ENCODE measurements around the gene DQX1. TPM values are rescaled to one million over a fixed set of nuclear protein-coding genes. Genes with fewer than 3 reads are reported as not detected.

DQX1 gene
- total RNA-seq, 3 donors from 2014 or later (not counting 1 experiment from before 2014, with no cell fraction given): 0.21 to 0.43 TPM; not detected in 1

DNA sequence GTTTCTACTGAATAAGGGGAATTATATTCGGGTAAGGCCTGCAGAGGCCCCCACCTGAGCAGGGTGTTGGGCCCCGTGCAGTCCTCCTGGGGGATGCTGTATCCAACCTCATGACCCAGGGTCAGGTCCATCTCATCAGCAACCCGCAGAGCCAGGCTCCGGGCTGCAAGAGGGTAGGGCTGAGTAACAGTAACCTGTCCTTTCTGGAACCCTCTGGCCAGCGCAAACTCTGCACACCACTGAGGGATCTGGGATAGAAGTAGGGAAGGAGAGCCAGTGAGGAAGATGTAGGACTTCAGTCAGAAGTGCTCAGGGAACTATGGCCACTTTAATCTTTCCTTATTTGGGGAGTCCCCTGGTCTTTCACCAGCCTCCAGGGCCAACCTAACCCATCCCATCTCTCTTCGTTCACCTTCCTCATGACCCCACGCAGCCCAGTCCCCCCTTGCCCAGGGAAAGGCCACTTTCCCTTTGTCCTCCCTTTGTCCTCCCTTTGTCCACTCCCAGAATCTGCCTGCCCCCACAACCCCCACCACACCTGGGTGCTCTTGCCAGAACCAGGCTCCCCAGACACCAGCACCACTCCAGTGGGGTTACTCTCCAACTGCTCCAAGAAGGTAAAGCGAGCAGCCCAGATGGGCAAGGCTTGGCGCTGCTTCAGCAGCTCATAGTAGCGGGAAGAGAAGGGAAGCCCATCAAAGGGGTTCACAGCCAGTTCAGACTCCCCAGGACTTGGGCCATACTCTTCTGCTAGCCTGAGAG is 895 bp downstream of the DQX1 start:
- ATAC-seq (no peak), DNase-seq (no peak)
- H3K9me3 ChIP-seq (ENCODE audit: control insufficient read depth, insufficient read depth, low read length): no peaks in the 10 kb centered on the region
- WGBS (ENCODE audit: insufficient coverage): 95% methylated on average over 10 of the region's 10 CpGs
- Mint-ChIP-seq H3K4me1 (peaks cover 15 to 21% of the 10 kb centered on the region in 2 donors), H3K27ac (no peak overlapping the region), H3K4me3 (no peak overlapping the region), H3K36me3 (peaks cover 10% of the 10 kb centered on the region), H3K27me3 (ENCODE audit: low read depth in 2 of 2) (peaks cover 4 to 7% of the 10 kb centered on the region in 2 donors), H3K9me3 (no peaks in the 10 kb centered on the region)
- intact Hi-C loops (cut with micrococcal nuclease): no loop called here
- no peak for TF ChIP-seq CTCF (IDR thresholded peaks at IDR 0.05)
- no peak overlapping the region for H3K4me3 ChIP-seq (ENCODE audit: low read length)
- peaks cover 3% of the 10 kb centered on the region for H3K27me3 ChIP-seq (ENCODE audit: control insufficient read depth, insufficient read depth, low read length)
- no peak overlapping the region for H3K27ac ChIP-seq (ENCODE audit: low read length)
- H3K4me1 ChIP-seq (ENCODE audit: control insufficient read depth, insufficient read depth, low read length): peaks cover 15% of the 10 kb centered on the region
- H3K36me3 ChIP-seq (ENCODE audit: control insufficient read depth, insufficient read depth, low read length): peaks cover 27% of the 10 kb centered on the region

DNA sequence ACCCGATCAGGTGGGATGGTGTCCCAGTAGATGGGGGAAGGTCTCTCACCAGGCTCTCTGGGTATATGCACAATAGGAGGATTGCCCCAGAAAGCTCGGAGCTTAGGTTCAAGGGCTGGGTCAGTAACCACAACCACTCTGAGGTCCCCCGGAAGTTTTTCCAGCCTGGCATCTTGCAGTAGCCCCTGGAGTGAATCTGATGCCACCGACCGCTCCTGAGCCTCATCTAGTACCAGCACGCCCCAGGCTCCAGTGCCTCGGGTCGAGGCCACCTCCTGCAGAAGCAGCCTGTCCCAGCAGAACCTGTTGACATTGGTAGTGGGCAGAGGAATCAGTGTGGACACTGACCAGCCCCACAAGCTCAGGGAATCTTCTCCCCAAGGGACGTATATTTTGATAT is 2.0 kb downstream of the DQX1 start:
- Mint-ChIP-seq H3K4me1 (peaks cover 12 to 16% of the 10 kb centered on the region in 2 donors), H3K27me3 (ENCODE audit: low read depth in 2 of 2) (peaks cover 13 to 18% of the 10 kb centered on the region in 2 donors), H3K9me3 (no peaks in the 10 kb centered on the region), H3K4me3 (no peak overlapping the region), H3K27ac (no peak overlapping the region), H3K36me3 (peaks cover 10% of the 10 kb centered on the region)
- WGBS (ENCODE audit: insufficient coverage): 95% methylated on average over 8 of the region's 9 CpGs
- H3K27me3 ChIP-seq (ENCODE audit: control insufficient read depth, insufficient read depth, low read length): peaks cover 4% of the 10 kb centered on the region
- H3K9me3 ChIP-seq (ENCODE audit: control insufficient read depth, insufficient read depth, low read length): no peaks in the 10 kb centered on the region
- DNase-seq (no peak), ATAC-seq (no peak)
- H3K4me3 ChIP-seq (ENCODE audit: low read length): no peak overlapping the region
- peaks cover 27% of the 10 kb centered on the region for H3K36me3 ChIP-seq (ENCODE audit: control insufficient read depth, insufficient read depth, low read length)
- no peak overlapping the region for H3K27ac ChIP-seq (ENCODE audit: low read length)
- intact Hi-C loops (cut with micrococcal nuclease): no loop called here
- peaks cover 13% of the 10 kb centered on the region for H3K4me1 ChIP-seq (ENCODE audit: control insufficient read depth, insufficient read depth, low read length)
- no peak for TF ChIP-seq CTCF (IDR thresholded peaks at IDR 0.05)

DNA sequence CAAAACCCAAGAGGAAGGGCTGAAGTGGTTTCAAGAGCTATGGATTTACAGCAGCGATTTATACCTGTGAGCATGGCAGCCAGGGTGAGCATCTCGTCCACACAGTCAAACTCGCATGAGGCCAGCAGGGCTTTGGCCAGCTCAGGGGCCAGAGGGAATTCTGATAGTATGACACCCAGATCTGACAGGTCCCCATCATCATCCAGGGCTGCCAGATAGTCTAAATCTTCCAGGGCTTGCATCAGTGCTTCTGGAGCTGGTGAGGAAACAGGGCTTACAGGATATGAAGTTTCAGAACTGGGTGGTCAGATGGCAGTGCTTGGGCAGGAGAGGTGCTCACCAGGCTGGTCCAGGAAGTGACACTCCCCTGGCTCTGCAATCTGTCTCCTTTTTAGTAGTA is 3.5 kb downstream of the DQX1 start:
- ATAC-seq: no peak
- TF ChIP-seq CTCF (IDR thresholded peaks at IDR 0.05): no peak
- peaks cover 0 to 8% of the 10 kb centered on the region in 2 donors for H3K4me1 Mint-ChIP-seq
- H3K27me3 Mint-ChIP-seq (ENCODE audit: low read depth in 2 of 2): peaks cover 28 to 33% of the 10 kb centered on the region in 2 donors
- H3K36me3 Mint-ChIP-seq: peaks cover 10% of the 10 kb centered on the region
- WGBS (ENCODE audit: insufficient coverage): 81% methylated on average over 3 of the region's 3 CpGs
- H3K27ac ChIP-seq (ENCODE audit: low read length): no peak overlapping the region
- H3K4me1 ChIP-seq (ENCODE audit: control insufficient read depth, insufficient read depth, low read length): no peaks in the 10 kb centered on the region
- no peaks in the 10 kb centered on the region for H3K9me3 ChIP-seq (ENCODE audit: control insufficient read depth, insufficient read depth, low read length)
- no peaks in the 10 kb centered on the region for H3K9me3 Mint-ChIP-seq
- no peak overlapping the region for H3K4me3 Mint-ChIP-seq
- no peak overlapping the region for H3K4me3 ChIP-seq (ENCODE audit: low read length)
- intact Hi-C loops (cut with micrococcal nuclease): no loop called here
- DNase-seq: no peak
- peaks cover 20% of the 10 kb centered on the region for H3K36me3 ChIP-seq (ENCODE audit: control insufficient read depth, insufficient read depth, low read length)
- H3K27me3 ChIP-seq (ENCODE audit: control insufficient read depth, insufficient read depth, low read length): peaks cover 17% of the 10 kb centered on the region
- H3K27ac Mint-ChIP-seq: no peak overlapping the region
